Fibroblast of gingiva (primary cell): Measurements from ENCODE around the gene MMD.
A peak's percentile ranks its signal among the peaks of the same experiment; 100 is the strongest.
"Not testable (repeated sequence)": the region's sequence is repeated elsewhere in the genome, so short reads cannot be mapped to it uniquely, and the experiment has no call there.

Experiments used
- DNase-seq: peaks from one replicate; pipeline ENCODE4 v3.0.0-alpha.2; 2011; ENCODE audit warnings: low read depth

The MMD gene

GRCh38 chr17:55443904-55444303, 22.3 kb upstream of the MMD start:
- DNase-seq, result no peak

- peak; percentile 66 for DNase-seq
Observed at GRCh38 chr17:55442953-55443683, 21.5 kb upstream of the MMD start.

GRCh38 chr17:55442462-55442861, 20.8 kb upstream of the MMD start:
- DNase-seq, result no peak

GRCh38 chr17:55441544-55441943, 19.9 kb upstream of the MMD start:
- DNase-seq, result no peak

- no peak for DNase-seq
Observed at GRCh38 chr17:55440391-55440790, 18.8 kb upstream of the MMD start.

GRCh38 chr17:55437159-55437605, 15.5 kb upstream of the MMD start:
- DNase-seq, result no peak

- DNase-seq, result no peak
Observed at GRCh38 chr17:55436224-55437158, 14.9 kb upstream of the MMD start.

GRCh38 chr17:55435408-55435807, 13.8 kb upstream of the MMD start:
- peak; percentile 58 for DNase-seq

GRCh38 chr17:55434721-55435120, 13.1 kb upstream of the MMD start:
- no peak for DNase-seq

- DNase-seq, result peak; percentile 95
Observed at GRCh38 chr17:55433629-55434422, 12.2 kb upstream of the MMD start.

GRCh38 chr17:55433029-55433628, 11.5 kb upstream of the MMD start:
- no peak for DNase-seq

GRCh38 chr17:55432358-55433028, 10.9 kb upstream of the MMD start:
- DNase-seq, result no peak

- not testable (repeated sequence) for DNase-seq
Observed at GRCh38 chr17:55431914-55432313, 10.3 kb upstream of the MMD start.

GRCh38 chr17:55430541-55431288, 9.1 kb upstream of the MMD start:
- DNase-seq, result no peak

GRCh38 chr17:55427587-55427882, 5.9 kb upstream of the MMD start:
- no peak for DNase-seq

GRCh38 chr17:55426851-55427586, 5.4 kb upstream of the MMD start:
- peak; percentile 89 for DNase-seq

GRCh38 chr17:55424893-55425540, 3.4 kb upstream of the MMD start:
- no peak for DNase-seq

- no peak for DNase-seq
Observed at GRCh38 chr17:55423535-55423934, 1.9 kb upstream of the MMD start.

- not testable (repeated sequence) for DNase-seq
Observed at GRCh38 chr17:55422828-55423164, 1.2 kb upstream of the MMD start.

- DNase-seq, result peak; percentile 32
Observed at GRCh38 chr17:55420776-55421178, 858 bp downstream of the MMD start.
